Peyer's patch (tissue), 4 donors: ENCODE data around the gene COL11A2. TPM values are rescaled to one million over a fixed set of nuclear protein-coding genes. Genes with fewer than 3 reads are reported as not detected.
"Not testable (repeated sequence)": the region's sequence is repeated elsewhere in the genome, so short reads cannot be mapped to it uniquely, and the experiment has no call there.

ENCODE experiments used
- DNase-seq, 3 donors: peaks; one replicate each; pipeline ENCODE4 v3.0.0-alpha.2; 2017 to 2019
- H3K27ac ChIP-seq, 4 donors: fragments of 200-600 bp; sonication (generic); one replicate each; pipeline ENCODE4 v1.5.1; 2016 to 2019
- H3K27me3 ChIP-seq, 2 donors: fragments of 200-600 bp; sonication (generic); one replicate each; pipeline ENCODE4 v1.5.1; 2019
- H3K36me3 ChIP-seq, 3 donors: fragments of 200-600 bp; sonication (generic); one replicate each; pipeline ENCODE4 v1.5.1; 2016 to 2019
- H3K4me1 ChIP-seq, 4 donors: fragments of 200-600 bp; sonication (generic); one replicate each; pipeline ENCODE4 v1.5.1; 2016 to 2019
- H3K4me3 ChIP-seq, 4 donors: fragments of 200-600 bp; sonication (generic); 1 replicate in 3 of 4; 2 replicates in 1 of 4; pipeline ENCODE4 v1.5.1; 2016 to 2019; ENCODE audit warnings: mild to moderate bottlenecking in 1 of 4
- H3K9me3 ChIP-seq, 4 donors: fragments of 200-600 bp; sonication (generic); one replicate each; pipeline ENCODE4 v1.5.1; 2016 to 2019; ENCODE audit warnings: mild to moderate bottlenecking in 1 of 4
- POLR2A ChIP-seq, 2 donors: fragments of 450-650 bp; IDR thresholded peaks; one replicate each; pipeline ENCODE4 v1.5.1; 2017; ENCODE audit warnings: antibody characterized with exemption in 2 of 2, mild to moderate bottlenecking in 2 of 2, moderate library complexity in 2 of 2
- total RNA-seq, 4 donors: library from RNA; depleted of rRNA; stranded (reverse); fragments of >200 nt; gene quantifications; one replicate each; pipeline ENCODE4 v1.1.0, GENCODE V29; 2016
- TF ChIP-seq, protein P1 (sequence below), 6 experiments: fragments of 450-650 bp in 4 of 6; fragments of 200-600 bp in 2 of 6; sonication (generic) in 1 of 6; IDR thresholded peaks; one replicate each; pipeline ENCODE4 v1.5.1; 2017 to 2019; ENCODE audit warnings: antibody characterized with exemption in 6 of 6, mild to moderate bottlenecking in 3 of 6, moderate library complexity in 1 of 6

COL11A2 gene
- total RNA-seq: 1 to 10 TPM in 1 of 4 donors, under 1 TPM in 2, not detected in 1; 0.18 to 2.5 (median 0.54) TPM

DNA sequence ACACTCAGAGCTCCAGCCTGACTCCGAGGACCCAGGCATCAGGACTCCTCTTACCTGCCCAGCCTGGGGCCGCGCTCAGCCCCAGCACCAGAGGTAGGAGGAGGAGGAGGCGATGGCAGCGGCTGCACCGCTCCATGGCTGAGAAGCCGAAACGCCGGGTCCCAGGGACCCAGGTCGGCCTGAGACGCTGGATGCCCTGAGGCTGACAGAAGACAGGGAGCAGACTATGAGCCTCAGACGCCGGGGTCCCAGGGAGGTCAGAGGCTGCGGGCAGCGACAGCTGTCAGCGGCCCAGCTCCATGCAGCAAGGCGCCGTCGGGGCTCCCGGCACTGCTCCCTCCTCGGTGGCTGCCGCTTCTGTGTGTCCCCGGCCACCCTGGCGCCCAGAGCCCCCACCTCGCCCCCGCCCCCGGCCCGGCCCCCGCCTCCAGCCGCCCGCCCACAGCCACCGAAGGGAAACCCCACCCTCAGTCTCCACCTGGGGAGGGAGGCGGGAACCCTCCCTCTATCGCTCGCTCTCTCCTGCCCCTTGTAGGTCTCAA is at the start of gene COL11A2:
Gene COL11A2 (minus strand): TSS at position 363 of the 542 bp plus-strand sequence. CDS start 227 bp downstream, at position 136.
- TF ChIP-seq, protein P1, sequence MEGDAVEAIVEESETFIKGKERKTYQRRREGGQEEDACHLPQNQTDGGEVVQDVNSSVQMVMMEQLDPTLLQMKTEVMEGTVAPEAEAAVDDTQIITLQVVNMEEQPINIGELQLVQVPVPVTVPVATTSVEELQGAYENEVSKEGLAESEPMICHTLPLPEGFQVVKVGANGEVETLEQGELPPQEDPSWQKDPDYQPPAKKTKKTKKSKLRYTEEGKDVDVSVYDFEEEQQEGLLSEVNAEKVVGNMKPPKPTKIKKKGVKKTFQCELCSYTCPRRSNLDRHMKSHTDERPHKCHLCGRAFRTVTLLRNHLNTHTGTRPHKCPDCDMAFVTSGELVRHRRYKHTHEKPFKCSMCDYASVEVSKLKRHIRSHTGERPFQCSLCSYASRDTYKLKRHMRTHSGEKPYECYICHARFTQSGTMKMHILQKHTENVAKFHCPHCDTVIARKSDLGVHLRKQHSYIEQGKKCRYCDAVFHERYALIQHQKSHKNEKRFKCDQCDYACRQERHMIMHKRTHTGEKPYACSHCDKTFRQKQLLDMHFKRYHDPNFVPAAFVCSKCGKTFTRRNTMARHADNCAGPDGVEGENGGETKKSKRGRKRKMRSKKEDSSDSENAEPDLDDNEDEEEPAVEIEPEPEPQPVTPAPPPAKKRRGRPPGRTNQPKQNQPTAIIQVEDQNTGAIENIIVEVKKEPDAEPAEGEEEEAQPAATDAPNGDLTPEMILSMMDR (IDR thresholded peaks at IDR 0.05): no peak
- TF ChIP-seq POLR2A (IDR thresholded peaks at IDR 0.05): no peak
- Histone ChIP-seq H3K27ac (peak within 1 kb of the TSS in 2 of 4 donors; percentile 22 to 42), H3K9me3 (no peaks in the 10 kb centered on the region), H3K4me1 (peaks cover 0 to 15% (median 10%) of the 10 kb centered on the region in 4 donors), H3K4me3 (peak within 1 kb of the TSS; percentile 19 to 52 (median 48)), H3K27me3 (peaks cover 0 to 9% of the 10 kb centered on the region in 2 donors), H3K36me3 (peaks cover 0 to 32% (median 3%) of the 10 kb centered on the region in 3 donors)
- no peak for DNase-seq

DNA sequence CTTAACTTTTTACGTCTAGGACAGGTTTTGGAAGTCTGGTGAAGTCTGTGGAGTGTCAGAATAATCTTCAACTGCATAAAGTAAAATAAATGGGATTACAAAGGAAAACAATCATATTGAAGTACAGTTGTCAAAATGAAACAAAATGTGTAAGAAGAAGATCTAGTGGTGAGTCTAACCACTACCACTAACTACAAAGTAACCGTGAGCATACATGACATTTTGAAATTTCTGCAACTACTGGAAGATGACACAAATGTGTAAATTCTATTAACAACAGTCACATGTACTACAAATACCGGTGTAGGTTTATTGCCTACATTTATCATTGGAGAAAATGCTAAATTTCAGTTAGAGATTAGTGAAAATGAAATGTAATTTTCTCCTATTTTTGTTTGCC is 49.7 kb upstream of the COL11A2 start:
- H3K27me3 ChIP-seq: no peaks in the 10 kb centered on the region
- no peak overlapping the region for H3K27ac ChIP-seq
- no peaks in the 10 kb centered on the region for H3K36me3 ChIP-seq
- no peaks in the 10 kb centered on the region for H3K9me3 ChIP-seq
- no peaks in the 10 kb centered on the region for H3K4me1 ChIP-seq
- H3K4me3 ChIP-seq: no peak overlapping the region
- no peak for DNase-seq
- TF ChIP-seq, protein P1 (IDR thresholded peaks at IDR 0.05): no peak
- TF ChIP-seq POLR2A (IDR thresholded peaks at IDR 0.05): no peak

DNA sequence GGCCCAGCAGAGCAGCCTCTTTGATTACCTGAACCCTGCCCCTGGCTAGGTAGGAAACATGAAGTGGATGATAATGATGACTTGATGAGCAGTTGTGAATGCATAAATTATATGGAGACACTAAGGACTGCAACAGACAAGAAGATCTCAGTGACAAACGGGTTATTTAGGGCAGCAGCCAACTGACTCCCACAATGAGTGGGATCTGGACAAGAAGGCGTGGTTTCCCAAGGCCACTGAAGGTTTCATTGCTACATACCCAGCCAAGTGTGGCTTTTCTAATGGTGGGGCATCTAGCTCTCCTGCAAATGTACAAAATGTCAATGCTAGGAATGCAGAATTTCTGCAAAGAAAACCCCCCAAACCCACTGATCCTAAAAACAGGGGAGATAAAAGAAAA is 45.5 kb upstream of the COL11A2 start:
- H3K4me1 ChIP-seq: no peaks in the 10 kb centered on the region
- H3K4me3 ChIP-seq: no peak overlapping the region
- H3K27ac ChIP-seq: no peak overlapping the region
- H3K27me3 ChIP-seq: no peaks in the 10 kb centered on the region
- no peaks in the 10 kb centered on the region for H3K36me3 ChIP-seq
- no peaks in the 10 kb centered on the region for H3K9me3 ChIP-seq
- no peak for DNase-seq
- TF ChIP-seq POLR2A (IDR thresholded peaks at IDR 0.05): no peak
- TF ChIP-seq, protein P1 (IDR thresholded peaks at IDR 0.05): no peak

DNA sequence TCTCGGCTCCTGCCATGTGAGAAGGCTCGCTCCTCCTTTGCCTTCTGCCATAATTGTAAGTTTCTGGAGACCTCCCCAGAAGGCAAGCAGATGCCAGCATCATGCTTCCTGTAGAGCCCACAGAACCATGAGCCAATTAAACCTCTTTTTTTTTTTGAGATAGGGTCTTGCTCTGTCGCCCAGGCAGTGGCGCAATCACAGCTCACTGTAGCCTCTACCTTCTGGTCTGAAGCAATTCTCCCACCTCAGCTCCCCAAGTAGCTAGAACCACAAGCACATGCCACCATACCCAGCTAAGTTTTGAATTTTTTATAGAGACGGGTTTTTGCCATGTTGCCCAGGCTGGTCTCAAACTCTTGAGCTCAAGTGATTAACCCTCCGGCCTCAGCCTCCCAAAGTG is 44.6 kb upstream of the COL11A2 start:
- Histone ChIP-seq H3K27ac (no peak overlapping the region), H3K4me3 (no peak overlapping the region), H3K4me1 (no peaks in the 10 kb centered on the region), H3K36me3 (no peaks in the 10 kb centered on the region), H3K9me3 (no peaks in the 10 kb centered on the region), H3K27me3 (no peaks in the 10 kb centered on the region)
- TF ChIP-seq, protein P1 (IDR thresholded peaks at IDR 0.05): no peak
- TF ChIP-seq POLR2A (IDR thresholded peaks at IDR 0.05): no peak
- DNase-seq: no peak

DNA sequence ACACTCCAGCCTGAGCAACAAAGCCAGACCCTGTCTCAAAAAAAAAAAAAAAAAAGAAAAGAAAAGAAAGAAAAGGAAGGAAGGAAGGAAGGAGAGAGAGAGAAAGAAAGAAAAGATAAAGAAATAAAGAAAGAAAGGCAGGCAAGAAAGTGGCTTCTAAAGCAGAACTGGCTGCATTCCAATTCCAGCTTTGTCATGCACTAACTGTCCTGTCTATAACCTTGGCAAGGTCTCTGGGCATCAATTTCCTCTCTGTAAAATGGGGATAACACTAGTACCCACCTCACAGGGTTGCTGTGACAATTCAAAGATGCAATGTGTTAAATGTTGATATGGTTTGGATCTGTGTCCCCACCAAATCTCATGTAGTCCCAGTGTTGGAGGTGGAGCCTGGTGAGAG is 44.1 kb upstream of the COL11A2 start:
- Histone ChIP-seq H3K27me3 (no peaks in the 10 kb centered on the region), H3K4me3 (no peak overlapping the region), H3K36me3 (no peaks in the 10 kb centered on the region), H3K27ac (no peak overlapping the region), H3K9me3 (no peaks in the 10 kb centered on the region), H3K4me1 (no peaks in the 10 kb centered on the region)
- DNase-seq: peak in 1 of 3 donors; percentile 5
- no peak for TF ChIP-seq POLR2A (IDR thresholded peaks at IDR 0.05)

DNA sequence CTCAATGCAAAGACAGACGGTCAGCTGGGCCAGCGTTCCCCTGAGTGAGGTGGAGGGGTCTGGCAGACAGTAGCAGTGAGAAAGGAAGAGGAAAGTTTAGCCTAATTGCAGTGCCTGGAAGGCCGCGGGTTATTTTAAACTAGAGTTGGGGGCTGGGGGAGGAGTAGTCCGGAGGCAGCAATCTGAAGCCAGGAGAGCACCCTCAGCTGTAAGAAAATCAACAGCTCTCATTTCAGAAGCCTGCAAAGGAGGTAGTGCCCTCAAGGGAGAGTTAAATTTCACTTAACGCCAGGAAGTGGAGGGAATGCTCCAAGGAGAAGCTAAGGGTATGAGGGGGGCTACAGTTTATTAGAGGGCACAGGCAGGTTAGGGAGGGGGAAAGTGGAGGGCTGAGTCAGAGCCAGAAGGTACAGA is 43.0 kb upstream of the COL11A2 start:
- H3K9me3 ChIP-seq: no peaks in the 10 kb centered on the region
- H3K36me3 ChIP-seq: no peaks in the 10 kb centered on the region
- no peak overlapping the region for H3K27ac ChIP-seq
- DNase-seq: peak in 1 of 3 donors; percentile 24
- no peak for TF ChIP-seq POLR2A (IDR thresholded peaks at IDR 0.05)
- TF ChIP-seq, protein P1 (IDR thresholded peaks at IDR 0.05): no peak
- H3K27me3 ChIP-seq: no peaks in the 10 kb centered on the region
- no peak overlapping the region for H3K4me3 ChIP-seq
- H3K4me1 ChIP-seq: no peaks in the 10 kb centered on the region

DNA sequence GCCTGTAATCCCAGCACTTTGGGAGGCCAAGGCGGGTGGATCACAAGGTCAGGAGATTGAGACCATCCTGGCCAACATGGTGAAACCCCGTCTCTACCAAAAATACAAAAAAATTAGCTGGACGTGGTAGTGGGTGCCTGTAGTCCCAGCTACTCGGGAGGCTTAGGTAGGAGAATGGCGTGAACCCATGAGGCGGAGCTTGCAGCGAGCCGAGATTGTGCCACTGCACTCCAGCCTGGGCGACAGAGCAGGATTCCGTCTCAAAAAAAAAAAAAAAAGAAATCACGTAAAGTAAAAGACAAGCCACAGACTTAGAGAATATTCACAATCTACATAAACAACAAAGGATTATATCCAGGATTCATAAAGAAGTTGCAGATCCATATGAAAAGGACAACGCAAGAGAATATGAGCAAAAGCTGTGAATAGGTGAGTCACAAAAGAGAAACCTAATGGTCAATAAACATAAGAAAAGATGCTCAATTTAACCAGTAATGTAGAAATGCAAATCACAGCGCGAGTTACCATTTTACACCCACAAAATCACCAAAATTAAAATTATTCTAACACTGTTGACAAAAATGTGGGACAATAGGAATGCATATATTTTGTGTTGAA is 34.3 kb upstream of the COL11A2 start:
- not testable (repeated sequence) for DNase-seq, H3K4me3 ChIP-seq, H3K36me3 ChIP-seq, H3K27me3 ChIP-seq, H3K4me1 ChIP-seq, H3K9me3 ChIP-seq, H3K27ac ChIP-seq
